Activated gamma-delta T cell (primary cell): ENCODE data around the gene VPS25.
"Not testable (repeated sequence)": the region's sequence is repeated elsewhere in the genome, so short reads cannot be mapped to it uniquely, and the experiment has no call there.

Experiments used
- DNase-seq: peaks from one replicate; lab custom pipeline; 2025; lab: John Stamatoyannopoulos, UW

Gene VPS25

DNA sequence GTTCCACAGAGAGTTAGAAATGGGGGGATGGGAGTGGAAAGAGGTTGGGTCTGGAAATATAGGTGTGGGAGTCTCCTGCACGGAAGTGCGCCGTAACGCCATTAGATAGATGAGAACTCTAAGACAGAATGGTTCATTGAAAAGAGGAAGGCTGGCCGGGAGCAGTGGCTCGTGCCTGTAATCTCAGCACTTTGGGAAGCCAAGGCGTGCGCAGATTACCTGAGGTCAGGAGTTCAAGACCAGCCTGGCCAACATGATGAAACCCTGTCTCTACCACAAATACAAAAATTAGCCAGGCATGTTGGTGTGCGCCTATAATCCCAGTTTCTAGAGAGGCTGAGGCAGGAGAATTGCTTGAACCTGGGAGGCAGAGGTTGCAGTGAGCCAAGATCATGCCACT is 5.2 kb upstream of the VPS25 start:
- not testable (repeated sequence) for DNase-seq

DNA sequence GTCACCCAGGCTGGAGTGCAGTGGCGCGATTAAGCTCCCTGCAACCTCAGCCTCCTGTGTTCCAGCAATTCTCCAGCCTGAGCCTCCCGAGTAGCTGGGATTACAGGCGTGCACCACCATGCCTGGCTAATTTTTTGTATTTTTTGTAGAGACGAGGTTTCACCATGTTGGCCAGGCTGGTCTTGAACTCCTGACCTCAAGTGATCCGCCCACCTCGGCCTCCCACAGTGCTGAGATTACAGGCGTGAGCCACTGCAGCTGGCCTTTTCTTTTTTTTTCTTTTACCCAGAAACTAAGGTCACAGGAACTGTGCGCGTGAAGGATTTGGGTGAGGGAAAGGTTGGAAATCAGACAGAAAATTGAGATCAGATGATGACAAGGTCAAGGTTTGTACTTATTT is 3.3 kb upstream of the VPS25 start:
- not testable (repeated sequence) for DNase-seq

DNA sequence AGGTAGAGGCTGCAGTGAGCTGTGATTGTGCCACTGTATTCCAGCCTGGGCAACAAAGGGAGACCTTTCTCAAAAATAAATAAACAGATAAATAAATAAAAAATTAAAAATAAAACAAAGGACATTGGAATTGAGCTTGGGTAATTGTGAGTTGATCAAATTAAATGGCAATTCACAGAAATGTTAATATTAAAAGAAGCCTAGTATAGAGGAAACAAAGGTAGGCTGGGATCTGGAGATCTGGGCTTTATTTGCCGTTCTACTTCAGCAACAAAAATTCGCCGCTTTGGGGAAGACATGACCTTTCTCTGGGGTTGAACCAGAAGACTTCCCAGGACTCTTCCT is 332 bp upstream of the VPS25 start:
- no peak for DNase-seq

DNA sequence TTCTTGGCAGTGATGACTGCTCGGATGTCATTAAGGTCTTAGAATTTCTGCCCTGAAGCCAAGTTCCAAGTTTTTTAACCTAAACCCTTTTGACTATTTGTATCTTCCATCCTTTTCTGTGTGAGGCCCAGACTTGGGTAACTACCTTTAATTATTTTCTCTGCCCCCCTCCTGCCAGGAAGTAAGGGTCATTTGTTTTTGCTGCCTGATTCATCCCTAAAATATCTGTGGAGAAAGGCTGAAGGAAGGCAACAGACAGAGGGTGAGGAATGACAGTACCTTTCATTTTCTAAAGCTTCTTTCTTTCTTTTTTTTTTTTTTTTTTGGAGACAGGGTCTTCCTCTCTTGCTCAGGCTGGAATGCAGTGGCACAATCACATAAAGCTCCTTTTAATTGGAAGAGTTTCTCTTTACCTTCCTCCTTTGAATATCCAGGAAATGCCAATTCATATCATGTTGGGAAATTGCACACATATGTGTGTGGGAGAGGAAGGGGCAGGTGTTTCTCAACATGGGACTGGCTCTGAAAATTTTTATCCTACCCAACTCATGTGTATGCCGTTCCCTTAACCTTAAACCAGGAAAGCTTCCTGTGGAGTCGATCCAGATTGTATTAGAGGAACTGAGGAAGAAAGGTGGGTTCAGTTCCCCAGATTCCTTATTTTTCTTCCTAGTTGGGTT is 957 bp downstream of the VPS25 start:
- no peak for DNase-seq

- no peak for DNase-seq
Observed at GRCh38 chr17:42775534-42776098, 2.4 kb downstream of the VPS25 start.

- DNase-seq: no peak
Observed at GRCh38 chr17:42778570-42778969, 5.3 kb downstream of the VPS25 start.

DNA sequence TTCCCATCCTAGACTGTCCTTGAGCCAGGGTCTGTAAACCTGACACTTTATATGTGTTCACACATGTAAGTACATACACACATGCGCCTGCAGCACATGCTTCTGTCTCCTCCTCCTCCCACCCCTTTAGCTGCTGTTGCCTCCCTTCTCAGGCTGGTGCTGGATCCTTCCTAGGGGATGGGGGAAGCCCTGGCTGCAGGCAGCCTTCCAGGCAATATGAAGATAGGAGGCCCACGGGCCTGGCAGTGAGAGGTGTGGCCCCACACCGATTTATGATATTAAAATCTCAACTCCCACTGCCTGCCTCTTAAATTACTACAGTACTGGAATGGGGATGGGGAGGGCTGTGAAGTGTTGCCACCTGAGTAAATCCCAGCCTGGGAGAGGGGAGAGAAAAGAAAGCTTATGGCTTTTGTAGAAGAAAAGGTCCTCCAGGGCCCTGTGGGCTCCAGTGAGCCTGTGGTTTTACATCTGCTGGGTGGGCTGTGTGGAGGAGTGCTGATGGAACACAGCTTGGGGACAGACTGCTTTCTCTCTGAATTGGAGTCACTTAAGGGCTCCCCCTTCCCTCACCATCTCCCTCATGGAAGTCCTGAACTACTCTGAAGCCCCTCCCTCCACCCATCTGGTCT is 6.2 kb downstream of the VPS25 start:
- DNase-seq: no peak

- no peak for DNase-seq
Observed at GRCh38 chr17:42779936-42780850, 6.9 kb downstream of the VPS25 start, which contains the start of gene WNK4. WNK4 (plus strand) TSS chr17:42780610; CDS start chr17:42780699, 89 bp downstream.

DNA sequence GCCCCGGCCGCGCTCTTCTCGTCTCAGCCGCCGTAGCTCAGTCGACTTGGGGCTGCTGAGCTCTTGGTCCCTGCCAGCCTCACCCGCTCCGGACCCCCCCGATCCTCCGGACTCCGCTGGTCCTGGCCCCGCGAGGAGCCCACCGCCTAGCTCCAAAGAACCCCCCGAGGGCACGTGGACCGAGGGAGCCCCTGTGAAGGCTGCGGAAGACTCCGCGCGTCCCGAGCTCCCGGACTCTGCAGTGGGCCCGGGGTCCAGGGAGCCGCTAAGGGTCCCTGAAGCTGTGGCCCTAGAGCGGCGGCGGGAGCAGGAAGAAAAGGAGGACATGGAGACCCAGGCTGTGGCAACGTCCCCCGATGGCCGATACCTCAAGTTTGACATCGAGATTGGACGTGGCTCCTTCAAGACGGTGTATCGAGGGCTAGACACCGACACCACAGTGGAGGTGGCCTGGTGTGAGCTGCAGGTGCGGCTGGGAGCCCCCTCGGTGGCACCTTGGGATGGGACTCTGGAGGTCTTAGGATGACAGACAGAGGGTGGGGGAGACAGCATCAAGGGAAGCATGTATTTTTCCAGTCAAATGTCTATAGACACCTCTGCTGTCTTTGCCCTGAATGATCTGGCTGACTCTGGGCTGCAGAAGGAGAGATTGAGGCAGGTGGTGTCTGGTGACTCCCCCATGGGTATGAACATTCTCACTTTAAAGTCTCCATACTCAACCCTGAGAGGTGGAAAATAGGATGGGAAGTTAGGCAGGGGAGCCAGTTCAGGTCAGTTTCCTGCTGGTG is 7.8 kb downstream of the VPS25 start:
- no peak for DNase-seq

DNA sequence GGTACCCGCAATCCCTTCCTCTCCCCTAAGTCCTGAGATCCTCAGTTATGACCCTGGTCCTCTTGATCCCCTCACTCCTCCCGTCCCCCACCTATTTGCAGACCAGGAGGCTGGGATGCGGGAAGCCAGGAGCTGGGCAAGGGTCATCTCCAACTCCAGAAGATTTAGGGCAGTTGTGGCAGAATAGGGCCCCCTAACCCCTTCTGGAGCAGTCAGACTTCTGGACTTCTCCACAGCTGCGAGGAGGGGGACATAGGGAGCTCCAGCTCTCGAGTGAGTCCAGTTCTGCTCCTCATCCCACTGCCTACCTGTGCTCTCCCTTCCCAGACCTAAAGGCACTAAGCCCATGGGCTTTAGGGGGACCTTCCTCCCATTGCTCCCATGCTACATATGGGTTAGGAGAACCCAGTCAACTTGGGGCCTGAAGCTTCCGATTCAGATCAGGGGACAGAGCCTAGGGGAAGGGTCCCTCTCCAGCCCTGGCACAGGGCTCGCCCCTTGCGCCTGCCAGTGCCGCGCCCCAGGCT is 8.5 kb downstream of the VPS25 start:
- no peak for DNase-seq

- DNase-seq: no peak
Observed at GRCh38 chr17:42782166-42783061, 9.2 kb downstream of the VPS25 start.

DNA sequence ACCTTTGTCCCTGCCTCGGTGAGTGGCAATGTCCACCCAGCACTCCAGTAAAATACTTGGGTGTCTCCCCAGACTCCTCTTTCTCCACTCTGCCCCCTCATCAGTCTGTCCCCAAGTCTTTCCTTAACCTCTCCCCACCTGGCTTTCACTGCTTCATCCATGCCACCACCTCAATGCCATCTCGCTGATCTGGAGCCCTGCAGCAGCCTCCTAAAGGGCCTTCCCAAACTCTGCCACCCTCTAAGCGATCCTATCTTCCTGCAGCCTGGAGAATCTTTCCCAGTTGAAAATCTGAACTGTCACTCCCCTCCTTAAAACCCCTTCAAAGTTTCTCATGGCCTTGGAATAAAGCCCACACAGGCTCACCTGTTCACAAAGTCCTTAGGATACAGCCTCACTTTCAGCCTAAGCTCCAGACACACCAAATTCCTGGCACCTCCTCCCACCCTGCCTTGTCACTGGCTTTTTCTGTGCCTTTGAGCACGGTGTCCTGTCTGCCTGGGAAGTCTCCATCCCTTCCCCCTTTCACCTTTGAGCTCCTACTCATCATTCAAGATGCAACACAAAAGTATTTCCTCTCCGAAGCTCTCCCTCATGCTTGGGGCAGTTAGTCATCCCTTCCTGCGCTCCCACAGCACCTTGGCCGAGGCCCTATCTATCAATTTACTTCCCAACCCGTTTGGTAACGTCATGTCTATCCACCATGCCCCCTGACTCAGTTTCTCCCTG is 10.0 kb downstream of the VPS25 start:
- no peak for DNase-seq

GRCh38 chr17:42783791-42784138 is 10.5 kb downstream of the VPS25 start:
- DNase-seq: no peak

- DNase-seq: no peak
Observed at GRCh38 chr17:42784409-42784808, 11.2 kb downstream of the VPS25 start.

- no peak for DNase-seq
Observed at GRCh38 chr17:42784811-42785592, 11.8 kb downstream of the VPS25 start.

DNA sequence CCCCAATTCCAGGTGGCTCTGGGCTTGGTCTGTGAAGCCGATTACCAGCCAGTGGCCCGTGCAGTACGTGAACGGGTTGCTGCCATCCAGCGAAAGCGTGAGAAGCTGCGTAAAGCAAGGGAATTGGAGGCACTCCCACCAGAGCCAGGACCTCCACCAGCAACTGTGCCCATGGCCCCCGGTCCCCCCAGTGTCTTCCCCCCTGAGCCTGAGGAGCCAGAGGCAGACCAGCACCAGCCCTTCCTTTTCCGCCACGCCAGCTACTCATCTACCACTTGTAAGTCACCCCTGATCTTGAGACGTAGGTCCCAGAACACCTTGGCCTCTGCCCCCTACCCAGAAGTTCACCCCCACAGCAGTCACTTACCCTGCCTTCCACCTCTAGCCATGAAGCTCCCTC is 14.0 kb downstream of the VPS25 start:
- DNase-seq: no peak

DNA sequence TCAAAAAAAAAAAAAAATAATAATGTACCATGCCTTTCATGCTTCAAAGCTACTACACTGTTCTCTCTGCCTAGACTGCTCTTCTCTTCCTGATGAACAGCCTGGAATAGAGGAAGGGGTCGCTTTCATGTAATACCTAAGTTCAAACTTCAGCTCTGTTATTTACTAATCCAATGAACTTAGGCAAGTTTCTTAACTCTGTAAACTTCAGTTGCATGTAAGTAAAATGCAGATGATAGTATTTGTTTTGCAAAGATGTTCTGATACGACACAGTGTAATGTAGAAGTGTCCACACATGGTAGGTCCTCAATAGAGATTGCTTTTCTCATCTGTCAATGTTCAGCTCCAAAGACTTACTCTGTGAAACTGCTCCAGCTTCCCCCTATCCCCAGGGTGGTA is 18.7 kb downstream of the VPS25 start:
- DNase-seq: no peak

- DNase-seq: no peak
Observed at GRCh38 chr17:42792545-42792944, 19.3 kb downstream of the VPS25 start.

GRCh38 chr17:42795061-42795460 is 21.8 kb downstream of the VPS25 start:
- DNase-seq: no peak
